Osteoblast (primary cell): ENCODE results near the gene ARMC6. TPM values are rescaled to one million over a fixed set of nuclear protein-coding genes. Genes with fewer than 3 reads are reported as not detected.
A peak's percentile ranks its signal among the peaks of the same experiment; 100 is the strongest.

ENCODE experiments used
- DNase-seq: peaks from one replicate; pipeline ENCODE4 v3.0.0; 2011; ENCODE audit warnings: low spot score, mixed read lengths; ENCODE audit not compliant: insufficient read length; ENCODE audit errors: missing footprints
- H2AFZ ChIP-seq: 2 replicates; pipeline ENCODE4 v1.6.0; 2011; ENCODE audit warnings: mild to moderate bottlenecking, low read length
- H3K27ac ChIP-seq: 2 replicates; pipeline ENCODE4 v1.5.1; 2011; ENCODE audit warnings: mild to moderate bottlenecking, low read depth, low read length, moderate library complexity
- H3K27me3 ChIP-seq: 2 replicates; pipeline ENCODE4 v1.6.0; 2012; ENCODE audit warnings: mild to moderate bottlenecking, control low read depth, inconsistent platforms, low read length, moderate library complexity; ENCODE audit not compliant: insufficient read depth
- H3K36me3 ChIP-seq: 2 replicates; pipeline ENCODE4 v1.5.1; 2011; ENCODE audit warnings: mild to moderate bottlenecking, low read length, control low read depth, moderate library complexity; ENCODE audit not compliant: insufficient read depth
- H3K4me1 ChIP-seq: 2 replicates; pipeline ENCODE4 v1.5.1; 2011; ENCODE audit warnings: mild to moderate bottlenecking, low read length, control low read depth, moderate library complexity; ENCODE audit not compliant: insufficient read depth
- H3K4me2 ChIP-seq: 2 replicates; pipeline ENCODE4 v1.6.0; 2011; ENCODE audit warnings: mild to moderate bottlenecking, low read length; ENCODE audit not compliant: insufficient read depth
- H3K4me3 ChIP-seq: fragments of 200-600 bp; sonication (generic); 3 replicates; pipeline ENCODE4 v1.5.1; 2012; ENCODE audit warnings: mild to moderate bottlenecking, low read length, inconsistent platforms; ENCODE audit not compliant: insufficient read depth
- H3K79me2 ChIP-seq: 2 replicates; pipeline ENCODE4 v1.6.0; 2012; ENCODE audit warnings: mild to moderate bottlenecking, low read length, control low read depth, inconsistent platforms; ENCODE audit not compliant: insufficient read depth
- H3K9me3 ChIP-seq: 2 replicates; pipeline ENCODE4 v1.5.1; 2011; ENCODE audit warnings: low read depth, low read length, control low read depth
- H4K20me1 ChIP-seq: 2 replicates; pipeline ENCODE4 v1.6.0; 2012; ENCODE audit warnings: mild to moderate bottlenecking, low read length, control low read depth; ENCODE audit not compliant: insufficient read depth
- CTCF ChIP-seq: IDR thresholded peaks from 2 replicates; pipeline ENCODE4 v1.5.1; 2011; ENCODE audit warnings: mild to moderate bottlenecking, low read depth, low read length, moderate library complexity; ENCODE audit errors: extremely low read depth
- total RNA-seq: library from RNA; depleted of rRNA; stranded (reverse); fragments of >200 nt; gene quantifications from 2 replicates; pipeline ENCODE4 v1.2.3, GENCODE V29; 2012

The ARMC6 gene
- total RNA-seq, 1 donor, result 38.4 TPM

DNA sequence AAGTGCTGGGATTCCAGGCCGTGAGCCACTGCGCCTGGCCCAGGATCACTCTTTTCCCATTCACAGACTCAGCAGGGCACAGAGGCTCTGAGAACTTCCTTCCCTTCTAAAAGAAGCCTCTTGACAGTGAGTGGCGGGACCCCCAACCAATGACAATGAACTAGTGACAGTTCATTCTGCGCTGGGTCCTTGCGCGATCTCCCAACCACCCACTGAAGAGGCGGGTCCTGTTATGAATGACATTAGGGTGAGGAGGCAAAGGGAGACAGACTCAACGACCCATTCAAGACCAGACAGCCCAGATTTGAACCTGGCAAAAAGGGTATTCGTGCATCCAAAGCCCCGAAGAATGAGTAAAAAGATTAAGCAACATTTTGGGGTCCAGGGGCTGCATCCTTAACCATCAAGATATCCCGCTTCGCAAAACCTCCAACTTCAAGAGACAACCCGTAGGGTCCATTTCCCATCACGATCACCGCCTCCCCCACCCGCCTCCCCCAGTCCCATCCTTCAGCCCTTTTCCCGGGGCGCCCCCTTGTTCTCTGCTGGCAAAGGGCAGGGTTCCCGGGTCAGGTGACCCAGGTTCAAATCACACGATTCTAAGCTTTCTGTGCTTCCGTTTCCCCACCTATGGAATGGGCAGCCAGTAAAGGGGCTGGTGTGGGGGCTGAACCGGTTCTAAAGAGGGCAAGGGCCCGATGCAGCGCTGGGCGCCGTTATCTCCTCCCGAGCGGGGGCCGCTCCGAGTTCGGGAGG is 805 bp upstream of the ARMC6 start:
- H3K9me3 ChIP-seq, result no peaks in the 10 kb centered on the region
- peaks cover 19% of the 10 kb centered on the region for H3K4me1 ChIP-seq
- peak; percentile 99 for DNase-seq
- H3K36me3 ChIP-seq, result peaks cover 30% of the 10 kb centered on the region
- H3K79me2 ChIP-seq, result peaks cover 90% of the 10 kb centered on the region
- peak overlapping the region; percentile 94 for H3K4me3 ChIP-seq
- TF ChIP-seq CTCF, result no peak
- no peaks in the 10 kb centered on the region for H3K27me3 ChIP-seq
- peak overlapping the region; percentile 81 for H3K27ac ChIP-seq
- peak overlapping the region; percentile 74 for H2AFZ ChIP-seq
- H3K4me2 ChIP-seq, result peak overlapping the region; percentile 100
- peaks cover 36% of the 10 kb centered on the region for H4K20me1 ChIP-seq

- no peaks in the 10 kb centered on the region for H3K9me3 ChIP-seq
- H3K4me3 ChIP-seq, result peak overlapping the region; percentile 94
- H4K20me1 ChIP-seq, result peaks cover 36% of the 10 kb centered on the region
- H3K36me3 ChIP-seq, result peaks cover 27% of the 10 kb centered on the region
- DNase-seq, result no peak
- H3K79me2 ChIP-seq, result peaks cover 88% of the 10 kb centered on the region
- H3K4me2 ChIP-seq, result peak overlapping the region; percentile 100
- no peaks in the 10 kb centered on the region for H3K27me3 ChIP-seq
- TF ChIP-seq CTCF, result no peak
- peak overlapping the region; percentile 74 for H2AFZ ChIP-seq
- peak overlapping the region; percentile 81 for H3K27ac ChIP-seq
- H3K4me1 ChIP-seq, result peaks cover 19% of the 10 kb centered on the region
Observed at GRCh38 chr19:19033176-19033425, 302 bp upstream of the ARMC6 start.

DNA sequence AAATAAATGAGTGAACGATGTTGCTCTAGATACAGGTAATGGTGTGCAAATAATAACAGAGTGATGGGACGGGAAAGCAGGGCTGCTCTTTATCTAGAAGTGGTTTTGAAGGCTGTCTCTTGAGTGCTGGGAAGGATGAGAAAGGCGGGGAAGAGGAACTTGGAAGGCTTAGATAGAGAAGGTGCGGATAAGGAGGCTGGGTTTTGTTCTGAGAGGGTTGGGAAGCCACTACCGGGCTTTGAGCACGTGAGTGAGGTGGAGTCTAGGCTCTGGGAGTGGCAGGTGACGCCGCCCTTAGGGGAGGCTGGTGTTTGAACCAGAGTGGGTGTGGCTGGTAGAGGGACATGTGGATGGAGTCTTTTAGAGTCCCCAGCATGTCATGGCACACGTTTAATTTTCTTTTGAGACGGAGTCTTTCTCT is 811 bp downstream of the ARMC6 start:
- Histone ChIP-seq H3K27ac (peak overlapping the region; percentile 81), H3K4me1 (peaks cover 19% of the 10 kb centered on the region), H3K4me2 (peak overlapping the region; percentile 100), H4K20me1 (peaks cover 33% of the 10 kb centered on the region), H3K79me2 (peaks cover 87% of the 10 kb centered on the region), H3K27me3 (no peaks in the 10 kb centered on the region), H3K36me3 (peaks cover 23% of the 10 kb centered on the region), H3K4me3 (peak overlapping the region; percentile 94), H3K9me3 (no peaks in the 10 kb centered on the region), H2AFZ (peak overlapping the region; percentile 96)
- peak; percentile 96 for DNase-seq
- no peak for TF ChIP-seq CTCF

GRCh38 chr19:19039901-19040300 is 6.5 kb downstream of the ARMC6 start:
- Histone ChIP-seq H3K4me1 (peaks cover 5% of the 10 kb centered on the region), H3K4me2 (no peak overlapping the region), H3K79me2 (peaks cover 82% of the 10 kb centered on the region), H3K27ac (no peak overlapping the region), H4K20me1 (peaks cover 24% of the 10 kb centered on the region), H2AFZ (no peak overlapping the region), H3K27me3 (no peaks in the 10 kb centered on the region), H3K36me3 (peaks cover 23% of the 10 kb centered on the region), H3K4me3 (no peak overlapping the region), H3K9me3 (no peaks in the 10 kb centered on the region)
- no peak for TF ChIP-seq CTCF
- no peak for DNase-seq
